Activated CD4-positive, alpha-beta T cell treated with anti-CD3 and anti-CD28 coated beads, Interleukin-2, amount 50 U/mL, for 24 hours (primary cell): ENCODE data around the gene PCDHA7.
"Not testable (repeated sequence)": the region's sequence is repeated elsewhere in the genome, so short reads cannot be mapped to it uniquely, and the experiment has no call there.

Source experiments
- DNase-seq, 2 donors: peaks; one replicate each; pipeline ENCODE4 v3.0.0-alpha.2; 2020; ENCODE audit warnings: low read depth in 1 of 2, low spot score in 1 of 2

The PCDHA7 gene

GRCh38 chr5:140857177-140857986, 23.3 kb downstream of the PCDHA7 start:
- DNase-seq: no peak

- no peak for DNase-seq
These were observed 23.8 kb downstream of the PCDHA7 start for GRCh38 chr5:140857987-140858240.

GRCh38 chr5:140862441-140863295, 28.6 kb downstream of the PCDHA7 start:
- DNase-seq: no peak

GRCh38 chr5:140868721-140869554, 34.9 kb downstream of the PCDHA7 start, which contains the start of gene PCDHA11:
TSS of gene PCDHA11 (plus strand) at chr5:140868957. CDS start at chr5:140869104, 147 bp downstream.
- no peak for DNase-seq

GRCh38 chr5:140869555-140869886, 35.5 kb downstream of the PCDHA7 start:
- DNase-seq: no peak

GRCh38 chr5:140870221-140871201, 36.4 kb downstream of the PCDHA7 start:
- no peak for DNase-seq

GRCh38 chr5:140875085-140876065, 41.3 kb downstream of the PCDHA7 start, which contains the start of gene PCDHA12:
TSS of gene PCDHA12 (plus strand) at chr5:140875308. CDS start at chr5:140875473, 165 bp downstream.
- no peak for DNase-seq

GRCh38 chr5:140876541-140877261, 42.6 kb downstream of the PCDHA7 start:
- not testable (repeated sequence) for DNase-seq

- no peak for DNase-seq
These were observed 43.2 kb downstream of the PCDHA7 start for GRCh38 chr5:140877262-140877581.

- DNase-seq: no peak
These were observed 48.0 kb downstream of the PCDHA7 start, which contains the start of gene PCDHA13 for GRCh38 chr5:140881889-140882590. TSS of gene PCDHA13 (plus strand) at chr5:140882124. CDS start at chr5:140882269, 145 bp downstream.

- no peak for DNase-seq
These were observed 48.5 kb downstream of the PCDHA7 start for GRCh38 chr5:140882591-140882899.

GRCh38 chr5:140883373-140883772, 49.3 kb downstream of the PCDHA7 start:
- no peak for DNase-seq

- no peak for DNase-seq
These were observed 50.0 kb downstream of the PCDHA7 start for GRCh38 chr5:140883927-140884697.
